Activated CD4-positive, alpha-beta T cell treated with anti-CD3 and anti-CD28 coated beads, Interleukin-2, amount 50 U/mL, for 24 hours (primary cell): ENCODE data around the gene DPF1.
A peak's percentile ranks its signal among the peaks of the same experiment; 100 is the strongest.
"Not testable (repeated sequence)": the region's sequence is repeated elsewhere in the genome, so short reads cannot be mapped to it uniquely, and the experiment has no call there.

Experiments used
- DNase-seq, 2 donors: peaks; one replicate each; pipeline ENCODE4 v3.0.0-alpha.2; 2020; ENCODE audit warnings: low read depth in 1 of 2, low spot score in 1 of 2

DPF1 gene

DNA sequence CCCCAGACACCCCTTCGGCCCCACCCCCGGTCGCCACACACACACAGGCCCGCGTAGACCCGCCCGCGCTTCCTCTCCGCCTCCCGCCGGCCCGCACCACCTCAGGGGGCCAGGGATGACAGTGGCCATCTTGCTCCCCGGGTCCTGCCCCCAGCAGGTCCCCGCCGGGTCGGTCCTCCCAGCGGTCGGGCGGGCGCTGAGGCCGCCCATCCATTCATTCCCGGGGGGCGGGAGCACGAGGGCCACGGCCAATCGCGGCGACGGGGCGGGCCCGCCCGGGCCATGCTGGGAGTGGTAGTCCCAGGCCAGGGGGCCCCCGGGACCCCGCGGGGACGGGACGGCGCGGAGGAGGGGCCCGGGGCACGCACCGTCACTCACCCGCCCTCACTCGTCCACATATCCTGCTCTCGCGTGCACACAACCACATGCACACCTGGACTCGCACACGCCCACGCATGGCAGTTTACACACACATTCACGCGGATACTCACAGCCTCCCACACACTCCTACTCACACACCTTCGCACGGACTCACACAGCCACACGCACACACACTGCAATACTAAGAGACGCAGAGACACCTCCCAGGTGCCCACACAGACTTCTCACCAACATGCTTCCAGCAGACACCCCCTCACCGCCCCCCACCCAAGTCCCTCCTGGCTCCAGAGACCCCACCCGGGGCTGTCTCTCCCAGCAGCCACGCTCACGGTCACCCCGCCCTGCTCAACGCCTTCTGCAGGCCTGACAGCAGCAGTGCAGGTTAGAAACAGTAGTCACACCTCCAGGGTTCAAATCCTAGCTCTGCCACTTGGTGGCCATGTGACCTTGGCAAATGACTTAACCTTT, at the start of gene DPF1:
TSS of gene DPF1 (minus strand) at position 209 of the 849 bp plus-strand sequence. CDS start at position 129, 80 bp downstream.
- peak in 1 of 2 donors; percentile 34 for DNase-seq

DNA sequence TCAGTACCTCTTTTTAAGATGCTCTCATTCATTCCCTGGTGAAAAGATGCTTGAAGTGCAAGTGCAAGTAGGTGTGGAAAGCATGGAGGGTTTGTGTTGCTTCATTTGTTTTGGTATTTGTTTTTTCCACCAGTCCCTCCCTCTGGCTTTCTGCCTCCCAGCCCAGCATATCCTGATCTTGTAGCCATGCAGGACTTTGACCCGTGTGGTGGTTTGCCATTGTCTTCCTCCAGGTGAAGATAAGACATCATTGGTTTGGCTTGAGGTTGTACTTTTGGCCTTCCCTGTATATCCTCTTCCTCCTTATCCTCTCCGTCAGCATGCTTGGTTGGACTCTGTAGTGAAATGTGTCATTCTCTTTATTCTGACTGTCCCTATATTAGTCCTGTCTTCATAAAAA, 49.5 kb upstream of the DPF1 start:
- no peak for DNase-seq

GRCh38 chr19:38270587-38271167, 46.7 kb upstream of the DPF1 start:
- DNase-seq, result no peak

- no peak for DNase-seq
These were observed 44.5 kb upstream of the DPF1 start for GRCh38 chr19:38268539-38268938.

GRCh38 chr19:38267761-38268483, 43.9 kb upstream of the DPF1 start:
- no peak for DNase-seq

GRCh38 chr19:38266981-38267597, 43.1 kb upstream of the DPF1 start:
- no peak for DNase-seq

GRCh38 chr19:38265921-38266429, 42.0 kb upstream of the DPF1 start:
- no peak for DNase-seq

- no peak for DNase-seq
These were observed 41.3 kb upstream of the DPF1 start for GRCh38 chr19:38265213-38265861.

DNA sequence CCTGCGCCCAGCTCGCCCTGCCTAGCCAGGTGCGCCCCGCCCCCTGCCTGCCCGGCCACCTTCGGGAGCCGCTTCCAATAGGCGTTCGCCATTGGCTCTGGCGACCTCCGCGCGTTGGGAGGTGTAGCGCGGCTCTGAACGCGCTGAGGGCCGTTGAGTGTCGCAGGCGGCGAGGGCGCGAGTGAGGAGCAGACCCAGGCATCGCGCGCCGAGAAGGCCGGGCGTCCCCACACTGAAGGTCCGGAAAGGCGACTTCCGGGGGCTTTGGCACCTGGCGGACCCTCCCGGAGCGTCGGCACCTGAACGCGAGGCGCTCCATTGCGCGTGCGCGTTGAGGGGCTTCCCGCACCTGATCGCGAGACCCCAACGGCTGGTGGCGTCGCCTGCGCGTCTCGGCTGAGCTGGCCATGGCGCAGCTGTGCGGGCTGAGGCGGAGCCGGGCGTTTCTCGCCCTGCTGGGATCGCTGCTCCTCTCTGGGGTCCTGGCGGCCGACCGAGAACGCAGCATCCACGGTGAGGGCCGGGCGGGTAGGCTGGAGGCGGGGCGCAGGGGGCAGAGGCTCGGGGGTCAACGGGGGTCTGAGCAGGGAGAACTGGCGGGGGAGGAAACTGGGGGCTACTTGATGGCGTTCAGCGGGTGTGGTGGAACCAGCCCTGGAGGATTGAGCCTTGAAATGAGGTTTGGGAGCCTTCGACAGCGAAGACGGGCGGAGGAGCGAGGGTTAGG, 40.6 kb upstream of the DPF1 start, which contains the start of gene SPINT2:
TSS of gene SPINT2 (plus strand) at position 88 of the 727 bp plus-strand sequence. CDS start at position 408, 320 bp downstream.
- DNase-seq, result peak; percentile 8 to 49

DNA sequence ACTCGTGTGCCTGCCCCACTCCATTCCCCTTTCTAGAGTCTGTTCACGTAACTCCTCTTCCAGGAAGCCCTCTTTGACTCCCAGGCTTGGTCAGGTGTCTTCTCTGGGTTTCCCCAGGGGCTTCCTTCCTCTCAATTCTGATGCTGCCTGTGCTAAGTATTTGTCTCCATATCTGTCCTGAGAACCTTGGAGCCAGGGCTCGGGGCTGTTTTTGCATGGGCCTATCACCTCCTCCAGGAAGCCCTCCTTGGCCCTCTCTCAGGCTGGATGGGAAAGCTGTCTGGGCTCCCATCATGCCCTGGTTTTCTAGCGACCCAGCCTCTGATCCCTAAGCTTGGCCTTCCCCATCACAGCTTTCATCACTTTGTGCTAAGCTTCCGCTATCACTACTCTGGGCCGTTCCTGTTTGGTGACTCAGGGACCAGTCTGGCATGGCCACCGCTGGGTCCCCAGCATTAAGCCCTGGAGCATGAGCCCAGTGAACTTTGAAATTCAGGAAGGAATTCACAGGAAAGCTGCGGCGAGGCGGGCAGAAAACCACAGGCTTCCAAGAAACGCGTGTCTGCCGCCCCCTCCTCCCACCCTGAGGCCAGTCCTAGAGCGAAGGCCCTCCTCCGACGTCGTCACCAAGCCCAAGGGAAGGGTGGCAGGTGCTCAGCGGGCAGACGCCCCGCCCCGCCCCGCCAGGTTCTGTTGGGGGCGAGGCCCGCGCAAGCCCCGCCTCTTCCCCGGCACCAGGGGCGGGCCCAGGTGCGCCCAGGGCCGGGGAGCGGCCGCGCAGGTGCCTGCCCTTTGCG, 39.9 kb upstream of the DPF1 start:
- DNase-seq, result peak in 1 of 2 donors; percentile 45

GRCh38 chr19:38262585-38263268, 38.7 kb upstream of the DPF1 start:
- DNase-seq, result no peak

- not testable (repeated sequence) for DNase-seq
These were observed 37.9 kb upstream of the DPF1 start for GRCh38 chr19:38261942-38262341.

DNA sequence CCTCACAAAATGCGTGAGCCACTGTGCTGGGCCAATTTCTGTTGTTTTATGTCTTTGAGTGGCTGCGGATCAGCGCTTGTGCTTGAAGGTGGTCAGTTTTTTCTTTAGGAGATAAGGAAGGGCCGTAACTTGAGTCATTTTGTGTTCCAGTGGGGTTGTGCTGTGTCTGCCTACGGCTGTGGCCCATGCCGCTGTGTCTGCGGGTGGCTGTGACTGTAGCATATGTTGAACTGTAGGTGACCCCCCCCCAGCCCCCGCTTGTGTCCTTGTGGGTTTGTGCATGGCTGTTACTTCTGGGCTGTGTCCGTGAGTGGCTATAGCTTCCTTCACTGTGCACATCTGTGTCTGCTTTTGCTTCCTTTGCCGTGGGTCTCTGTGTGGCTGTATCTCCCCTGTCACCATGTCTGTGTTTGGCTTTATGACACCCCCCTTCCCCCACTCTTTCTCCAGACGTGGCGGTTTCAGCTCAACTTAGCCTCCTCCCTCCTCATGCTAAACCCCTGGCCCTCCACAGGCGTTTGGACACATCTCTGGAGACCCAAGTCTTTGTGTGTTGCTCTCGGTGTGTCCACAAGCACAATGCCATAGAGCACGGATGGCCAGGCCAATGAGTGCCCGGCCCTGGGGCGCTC, 31.5 kb upstream of the DPF1 start:
- DNase-seq, result no peak

DNA sequence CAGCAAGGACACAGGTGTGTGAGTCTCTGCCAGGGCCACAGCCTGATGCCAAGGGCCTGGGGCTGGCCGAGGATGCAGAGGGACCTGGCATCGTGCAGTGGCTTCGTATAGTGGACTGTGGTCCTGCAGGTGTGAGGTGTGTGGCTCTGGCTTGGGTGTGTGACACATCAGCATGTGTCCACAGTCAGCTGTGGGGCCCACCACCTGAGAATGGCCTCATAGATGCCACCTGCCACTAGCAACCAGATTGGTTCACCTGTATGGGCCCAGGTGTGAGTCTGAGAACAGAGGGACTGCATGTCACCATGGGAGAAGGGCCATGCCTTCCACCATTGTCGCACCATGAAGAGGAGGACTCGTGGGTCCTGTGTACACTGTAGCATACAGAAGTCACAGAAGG, 29.8 kb upstream of the DPF1 start:
- DNase-seq, result no peak

DNA sequence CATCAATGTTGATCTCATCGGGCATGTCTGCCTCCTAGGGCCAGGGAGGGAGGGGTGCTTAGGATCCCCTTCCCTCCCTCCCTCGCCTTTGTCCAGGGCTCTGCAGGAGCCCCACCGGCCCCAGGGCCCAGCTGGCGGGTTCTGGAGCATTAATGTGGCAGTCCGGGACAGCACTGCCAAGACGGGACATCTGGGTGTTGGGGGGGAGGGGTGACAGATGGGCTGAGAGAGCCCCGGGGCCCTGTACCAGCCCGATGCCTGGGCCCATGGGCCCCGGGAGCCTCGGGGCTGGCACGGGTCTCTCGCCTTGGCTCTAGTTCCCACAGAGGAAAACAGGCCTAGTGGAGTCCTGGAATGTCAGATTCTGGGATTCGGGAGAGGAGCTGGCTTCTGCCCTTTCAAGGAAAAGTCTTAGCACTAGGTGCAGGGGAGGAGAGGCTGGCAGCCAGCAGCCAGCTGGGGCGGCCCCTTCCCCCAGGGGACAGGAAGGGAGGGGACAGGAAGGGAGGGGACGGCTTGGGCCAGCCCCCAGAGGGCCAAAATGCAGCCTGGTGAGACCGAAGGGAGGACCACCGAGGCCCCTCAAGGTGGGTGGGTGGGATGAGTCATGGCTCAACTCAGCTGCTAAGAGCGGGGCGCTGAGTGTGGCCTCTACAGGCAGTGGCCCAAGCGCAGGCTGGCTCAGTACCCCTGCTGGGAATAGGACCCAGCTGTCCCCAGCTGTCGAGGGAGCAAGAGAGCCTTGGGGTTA, 29.1 kb upstream of the DPF1 start:
- DNase-seq, result no peak

DNA sequence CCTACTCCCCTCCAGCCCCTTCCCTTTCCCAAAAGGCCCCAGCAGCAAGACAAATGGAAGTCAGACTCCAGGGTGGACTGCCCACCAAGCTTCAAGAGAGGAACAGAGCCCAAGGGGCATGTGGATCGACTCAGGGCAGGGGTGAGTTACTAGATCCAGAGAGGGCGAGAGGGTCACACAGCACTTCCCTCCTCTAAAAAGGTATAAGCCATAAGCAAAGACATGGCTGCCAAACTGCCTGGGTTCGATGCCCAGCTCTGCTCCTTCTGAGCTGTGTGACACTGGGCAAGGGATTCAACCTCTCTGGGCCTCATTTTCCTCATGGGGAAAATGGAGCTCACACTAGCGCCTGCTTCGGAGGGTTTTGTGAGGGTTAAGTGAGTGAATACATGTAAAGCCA, 28.4 kb upstream of the DPF1 start:
- DNase-seq, result no peak

DNA sequence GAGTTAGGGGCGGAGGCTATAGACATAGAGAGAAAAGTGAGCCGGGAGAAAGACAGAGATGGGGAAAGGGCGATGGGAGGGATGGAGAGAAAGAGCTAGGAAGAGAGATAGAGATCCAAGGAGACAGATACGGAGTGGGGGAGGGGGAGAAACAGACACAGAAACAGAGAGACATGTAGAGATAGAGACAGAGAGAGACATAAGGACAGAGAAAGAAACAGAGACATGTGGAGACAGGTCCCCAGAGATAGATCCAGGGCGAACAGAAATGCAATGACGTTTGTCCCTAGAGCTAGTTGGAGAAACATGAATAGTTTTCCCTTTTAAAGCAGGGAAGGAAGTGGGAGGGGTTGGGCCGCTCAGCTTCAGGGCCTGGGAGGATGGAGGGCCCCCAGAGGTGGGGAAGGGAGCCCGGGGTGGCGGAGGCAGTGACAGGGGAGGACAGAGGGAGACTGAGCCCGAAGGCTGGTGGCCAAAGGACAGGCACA, 27.6 kb upstream of the DPF1 start:
- DNase-seq, result no peak
